K562 (cell line): Measurements from ENCODE around the gene P2RX2. TPM values are rescaled to one million over a fixed set of nuclear protein-coding genes. Genes with fewer than 3 reads are reported as not detected.

Experiments used
- ATAC-seq: fragments of 200-7000 bp; cut with Tn5 transposase; 3 replicates; pipeline ENCODE4 v1.9.1; 2020; ENCODE audit warnings: moderate library complexity
- BruUV-seq: library from RNA; stranded (reverse); fragments of 400-500 nt; replicated peaks from 2 replicates; lab custom pipeline; 2021; lab: Mats Ljungman, UMichigan
- CTCF ChIA-PET: fragments of 300-600 bp; formaldehyde crosslinking; extraction: SDS; loops from one replicate; lab custom pipeline; 2021; ENCODE audit warnings: low intra/inter-chr PET ratio; lab: Yijun Ruan, JAX
- POLR2A ChIA-PET: fragments of 300-600, 350-650 bp; sonication (Branson Sonifier 250); formaldehyde crosslinking; extraction: SDS; loops from one replicate; lab custom pipeline; 2021; ENCODE audit warnings: antibody characterized with exemption, inconsistent platforms; lab: Yijun Ruan, JAX
- DNase-seq, 4 experiments: peaks; one replicate each; pipeline versions ENCODE4 v3.0.0 to v3.0.0-alpha.2; 2011 to 2018; ENCODE audit warnings: low spot score in 3 of 4, mixed read lengths in 3 of 4; ENCODE audit errors: extremely low read depth in 1 of 4
- FAIRE-seq: peaks from 2 replicates; lab custom pipeline; 2011; peaks lifted over from hg19 to GRCh38; lab: Jason Lieb, UNC
- H2AFZ ChIP-seq: 2 replicates; pipeline ENCODE4 v1.6.0; 2011; ENCODE audit warnings: low read depth, low read length, control low read depth, inconsistent platforms
- H3K27ac ChIP-seq: fragments of 200-600 bp; 3 replicates; pipeline ENCODE4 v1.8.0; 2011; ENCODE audit warnings: low read depth, mild to moderate bottlenecking, control low read depth, inconsistent platforms, low read length, moderate library complexity, mixed read lengths; ENCODE audit errors: extremely low read depth
- H3K27me3 ChIP-seq, 2 experiments: fragments of 300-600 bp in 1 of 2; 2 replicates in 1 of 2; 3 replicates in 1 of 2; pipeline versions ENCODE4 v1.6.0 to v1.8.0; 2011; ENCODE audit warnings: inconsistent platforms in 2 of 2, low read length in 2 of 2, mild to moderate bottlenecking in 1 of 2, mixed read lengths in 1 of 2, moderate library complexity in 1 of 2; ENCODE audit not compliant: control insufficient read depth in 2 of 2, insufficient read depth in 2 of 2
- H3K36me3 ChIP-seq: fragments of 300-600 bp; 3 replicates; pipeline ENCODE4 v1.8.0; 2011; ENCODE audit warnings: mild to moderate bottlenecking, low read length, inconsistent platforms; ENCODE audit not compliant: control insufficient read depth, insufficient read depth
- H3K4me1 ChIP-seq, 2 experiments: fragments of 200-600 bp in 1 of 2; replicated peaks in 1 of 2; 2 replicates in 1 of 2; 3 replicates in 1 of 2; pipeline versions ENCODE4 v1.5.1 to v1.8.0; 2011; ENCODE audit warnings: inconsistent platforms in 2 of 2, low read length in 2 of 2, mild to moderate bottlenecking in 1 of 2, mixed read lengths in 1 of 2, moderate library complexity in 1 of 2; ENCODE audit not compliant: control insufficient read depth in 2 of 2, insufficient read depth in 2 of 2
- H3K4me2 ChIP-seq: 2 replicates; pipeline ENCODE4 v1.6.1; 2011; ENCODE audit warnings: low read length, control low read depth, inconsistent platforms, mixed read lengths; ENCODE audit not compliant: insufficient read depth
- H3K4me3 ChIP-seq: fragments of 200-600 bp; sonication (generic), shearing (Covaris generic); 2 replicates; pipeline ENCODE4 v1.5.1; 2016; ENCODE audit warnings: control low read depth, inconsistent platforms
- H3K79me2 ChIP-seq: fragments of 200-600 bp; 3 replicates; pipeline ENCODE4 v1.8.0; 2011; ENCODE audit warnings: low read length, inconsistent platforms; ENCODE audit not compliant: control insufficient read depth, insufficient read depth
- H3K9ac ChIP-seq, 2 experiments: 2 replicates each; pipeline versions ENCODE4 v1.6.0 to v1.6.1; 2011; ENCODE audit warnings: low read depth in 2 of 2, low read length in 2 of 2, control low read depth in 1 of 2, inconsistent platforms in 1 of 2, mild to moderate bottlenecking in 1 of 2, mixed read lengths in 1 of 2; ENCODE audit not compliant: insufficient read depth in 1 of 2
- H3K9me1 ChIP-seq: one replicate; pipeline ENCODE4 v1.6.0; 2011; ENCODE audit warnings: inconsistent platforms, mild to moderate bottlenecking, low read length, moderate library complexity; ENCODE audit not compliant: control insufficient read depth, insufficient read depth
- H3K9me3 ChIP-seq: replicated peaks from 2 replicates; pipeline ENCODE4 v1.5.1; 2011; ENCODE audit warnings: low read depth, low read length, inconsistent platforms; ENCODE audit not compliant: control insufficient read depth, insufficient read depth
- H4K20me1 ChIP-seq: replicated peaks from 2 replicates; pipeline ENCODE4 v1.6.1; 2011; ENCODE audit warnings: low read length, inconsistent platforms, mixed read lengths; ENCODE audit not compliant: control insufficient read depth, insufficient read depth
- ATF7 ChIP-seq: fragments of 450-650 bp; IDR thresholded peaks from 2 replicates; pipeline ENCODE4 v1.7.1; 2014; ENCODE audit warnings: mild to moderate bottlenecking, moderate library complexity
- CBX2 ChIP-seq: fragments of 200-600 bp; sonication (generic); IDR thresholded peaks from one replicate; pipeline ENCODE4 v1.6.1; 2012; ENCODE audit warnings: mild to moderate bottlenecking, low read length, inconsistent platforms; ENCODE audit not compliant: insufficient read depth, poor library complexity, severe bottlenecking
- FOXA3 ChIP-seq, 2 experiments: fragments of 450-650 bp in 1 of 2; sonication (generic) in 1 of 2; formaldehyde crosslinking; IDR thresholded peaks in 1 of 2; conservative IDR thresholded peaks in 1 of 2; 2 replicates each; pipeline versions ENCODE4 v1.4.0 to v1.8.0; 2020 to 2022; ENCODE audit warnings: mild to moderate bottlenecking in 2 of 2, missing genetic modification reagents in 1 of 2
- MXI1 ChIP-seq: IDR thresholded peaks from 2 replicates; pipeline ENCODE4 v1.6.1; 2011; ENCODE audit warnings: low read depth, mild to moderate bottlenecking, improper control_type of control experiment, low read length
- PCBP1 ChIP-seq: fragments of 200-400 bp; formaldehyde crosslinking; IDR thresholded peaks from 2 replicates; pipeline ENCODE4 v1.6.1; 2018; ENCODE audit warnings: mild to moderate bottlenecking, low read depth, low read length; ENCODE audit not compliant: poor library complexity, severe bottlenecking
- PHB2 ChIP-seq: fragments of 450-650 bp; IDR thresholded peaks from 2 replicates; pipeline ENCODE4 v1.6.1; 2017; ENCODE audit warnings: low read depth
- POLR2G ChIP-seq: fragments of 200-400 bp; formaldehyde crosslinking; IDR thresholded peaks from 2 replicates; pipeline ENCODE4 v1.6.1; 2017; ENCODE audit warnings: low read depth, mild to moderate bottlenecking, antibody characterized with exemption, low read length, moderate library complexity
- PYGO2 ChIP-seq: fragments of 450-650 bp; IDR thresholded peaks from 2 replicates; pipeline ENCODE4 v1.6.1; 2016; ENCODE audit warnings: mild to moderate bottlenecking, missing genetic modification characterization, moderate library complexity, missing compliant biosample characterization
- ZNF785 ChIP-seq: fragments of 250-450 bp; sonication (Bioruptor Pico); IDR thresholded peaks from 2 replicates; pipeline ENCODE4 v1.4.0; 2020; ENCODE audit warnings: mild to moderate bottlenecking
- WGBS: fragments of 100-300 bp; shearing (Covaris generic); methylation state at CpG from one replicate; pipeline ENCODE4 v1.1.6; 2016; ENCODE audit warnings: low coverage, mixed read lengths; ENCODE audit not compliant: insufficient coverage; ENCODE audit errors: missing lambda C conversion rate; 5-methylcytosine and 5-hydroxymethylcytosine counted together
- in situ Hi-C: fragments of 300-500 bp; cut with MboI; formaldehyde crosslinking; loops from 4 replicates; pipeline ENCODE4 v1.15.0; 2018; ENCODE audit warnings: inconsistent platforms, mixed read lengths
- intact Hi-C: fragments of 100-400 bp; cut with micrococcal nuclease; formaldehyde crosslinking; loops from 2 replicates; pipeline ENCODE4 v1.14.2; 2022
- polyA plus RNA-seq, 8 experiments: library from polyadenylated mRNA; depleted of rRNA in 4 of 8; stranded (reverse) in 5 of 8; unstranded in 3 of 8; fragments of >200 nt; fragmentation: Nextera tagmentation in 2 of 8; fragmentation: Illumina TruSeq in 1 of 8; extraction: Ambion mirVana in 2 of 8; extraction: Trizol in 1 of 8; gene quantifications; 2 replicates each; pipeline versions ENCODE4 v1.2.1 to v1.2.3, GENCODE V29; 2011 to 2014; ENCODE audit warnings: inconsistent platforms in 1 of 8, missing spikeins in 1 of 8
- total RNA-seq, 7 experiments: library from RNA; depleted of rRNA in 6 of 7; stranded (reverse); fragments of >200 nt in 6 of 7; fragmentation: Illumina TruSeq in 2 of 7; extraction: Trizol in 2 of 7; gene quantifications; 2 replicates each; pipeline versions ENCODE4 v1.2.1 to v1.2.3, GENCODE V29; 2011 to 2021; ENCODE audit warnings: low replicate concordance in 1 of 7

P2RX2 gene
- total and polyA plus RNA-seq, 9 of the 15 experiments (the other 6 are each of a cell fraction or from before 2014, with no cell fraction given), result not detected

- H2AFZ ChIP-seq, result no peak overlapping the region
- WGBS, result 95% methylated on average over 27 of the region's 89 CpGs
- no TSS peak for BruUV-seq
Observed at GRCh38 chr12:132582582-132583410, 35.8 kb upstream of the P2RX2 start.

GRCh38 chr12:132583411-132583710, 35.2 kb upstream of the P2RX2 start:
- no peaks in the 10 kb centered on the region for H4K20me1 ChIP-seq
- peaks cover 0 to 14% of the 10 kb centered on the region in 2 experiments; a peak in 2 of 5 replicates for H3K4me1 ChIP-seq
- no peaks in the 10 kb centered on the region for H3K9me3 ChIP-seq
- H3K4me3 ChIP-seq, result no peak overlapping the region
- no peak for DNase-seq
- no peaks in the 10 kb centered on the region for H3K9me1 ChIP-seq
- H3K4me2 ChIP-seq, result no peak overlapping the region
- BruUV-seq, result no TSS peak
- no peak overlapping the region for H3K9ac ChIP-seq
- no peak overlapping the region for H3K27ac ChIP-seq
- H3K79me2 ChIP-seq, result no peaks in the 10 kb centered on the region
- no CpG with 5 or more reads among the region's 50 CpGs for WGBS
- no peak overlapping the region for H2AFZ ChIP-seq
- CTCF ChIA-PET, result no interaction called here
- intact Hi-C loops (no loop called here), in situ Hi-C loops (no loop called here)
- FAIRE-seq, result no peak
- no peak for ATAC-seq
- peaks cover under 1% of the 10 kb centered on the region in 2 experiments; a peak in 2 of 5 replicates for H3K27me3 ChIP-seq
- POLR2A ChIA-PET, result interaction anchor here (0.6 kb wide), 1 partner anchor 104 kb away, joined by 3 read pairs; no protein-coding TSS in a partner anchor
- peaks cover 37% of the 10 kb centered on the region; the same call in 2 of the 3 replicates for H3K36me3 ChIP-seq
- TF ChIP-seq PHB2 (no peak), FOXA3 (CRISPR knock-in tag; conservative IDR thresholded peaks at IDR 0.05 in 1 of 2, IDR thresholded peaks at IDR 0.05 in 1 of 2) (no peak), PYGO2 (tag) (no peak)

More at GRCh38 chr12:132582582-132583410, 35.8 kb upstream of the P2RX2 start:
- FAIRE-seq (no peak), DNase-seq (no peak), ATAC-seq (no peak)
- no peak overlapping the region for H3K4me2 ChIP-seq
- H3K4me1 ChIP-seq, result peaks cover 0 to 14% of the 10 kb centered on the region in 2 experiments; a peak in 2 of 5 replicates
- no peak overlapping the region for H3K27ac ChIP-seq
- H3K4me3 ChIP-seq, result no peak overlapping the region
- H3K79me2 ChIP-seq, result no peaks in the 10 kb centered on the region
- peaks cover 43% of the 10 kb centered on the region; the same call in 2 of the 3 replicates for H3K36me3 ChIP-seq
- no peaks in the 10 kb centered on the region for H3K27me3 ChIP-seq
- no peaks in the 10 kb centered on the region for H3K9me1 ChIP-seq
- ChIA-PET POLR2A (interaction anchor here (0.6 kb wide), 1 partner anchor 104 kb away, joined by 3 read pairs; no protein-coding TSS in a partner anchor), CTCF (no interaction called here)
- intact Hi-C loops, result no loop called here
- no peaks in the 10 kb centered on the region for H3K9me3 ChIP-seq
- H4K20me1 ChIP-seq, result no peaks in the 10 kb centered on the region
- TF ChIP-seq ZNF785 (CRISPR knock-in tag) (no peak), CBX2 (no peak), MXI1 (no peak), PCBP1 (peak; percentile 26), ATF7 (no peak), PHB2 (no peak), POLR2G (peak; percentile 45; the same call in 1 of the 2 replicates)
- TF ChIP-seq, all 486 proteins: peak for 2
- H3K9ac ChIP-seq, result no peak overlapping the region
- in situ Hi-C loops, result no loop called here
